Measurements from ENCODE around the gene COA1. TPM values are rescaled to one million over a fixed set of nuclear protein-coding genes. Genes with fewer than 3 reads are reported as not detected.

The COA1 gene
- total RNA-seq, 3 donors from 2014 or later (not counting 1 experiment from before 2014, with no cell fraction given) = 55.0 to 85.3 (median 69.5) TPM

DNA sequence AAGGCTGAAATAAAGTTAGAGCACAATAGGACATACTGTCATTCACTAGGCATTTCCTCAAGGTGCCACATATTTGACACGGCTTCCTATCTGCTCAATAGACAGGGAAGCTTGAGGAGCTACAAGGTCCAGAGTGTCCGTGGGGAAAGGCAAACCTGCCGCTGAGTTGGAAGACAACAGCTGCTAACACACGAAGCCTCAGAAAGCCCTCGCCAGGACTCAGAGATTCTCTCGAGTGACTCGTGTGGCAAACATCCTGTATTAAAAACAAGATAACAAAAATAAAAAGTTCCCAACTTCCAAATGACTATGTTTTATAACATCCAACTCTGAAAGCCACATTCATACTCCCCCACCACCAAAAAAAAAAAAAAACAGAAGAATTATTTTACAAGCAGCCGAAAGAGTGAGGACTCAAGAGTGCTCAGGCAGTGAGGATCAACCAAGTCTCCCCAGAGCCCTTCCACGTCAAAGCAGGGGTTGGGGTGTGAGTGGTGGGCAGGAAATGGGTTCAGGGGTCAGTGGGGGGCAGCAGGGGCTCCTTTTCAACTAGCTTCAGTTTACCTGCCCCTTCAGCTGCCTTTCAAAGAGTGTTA, 78.8 kb downstream of the COA1 start:
- H3K4me3 Mint-ChIP-seq = peak overlapping the region; percentile 80
- TF ChIP-seq, protein P1, sequence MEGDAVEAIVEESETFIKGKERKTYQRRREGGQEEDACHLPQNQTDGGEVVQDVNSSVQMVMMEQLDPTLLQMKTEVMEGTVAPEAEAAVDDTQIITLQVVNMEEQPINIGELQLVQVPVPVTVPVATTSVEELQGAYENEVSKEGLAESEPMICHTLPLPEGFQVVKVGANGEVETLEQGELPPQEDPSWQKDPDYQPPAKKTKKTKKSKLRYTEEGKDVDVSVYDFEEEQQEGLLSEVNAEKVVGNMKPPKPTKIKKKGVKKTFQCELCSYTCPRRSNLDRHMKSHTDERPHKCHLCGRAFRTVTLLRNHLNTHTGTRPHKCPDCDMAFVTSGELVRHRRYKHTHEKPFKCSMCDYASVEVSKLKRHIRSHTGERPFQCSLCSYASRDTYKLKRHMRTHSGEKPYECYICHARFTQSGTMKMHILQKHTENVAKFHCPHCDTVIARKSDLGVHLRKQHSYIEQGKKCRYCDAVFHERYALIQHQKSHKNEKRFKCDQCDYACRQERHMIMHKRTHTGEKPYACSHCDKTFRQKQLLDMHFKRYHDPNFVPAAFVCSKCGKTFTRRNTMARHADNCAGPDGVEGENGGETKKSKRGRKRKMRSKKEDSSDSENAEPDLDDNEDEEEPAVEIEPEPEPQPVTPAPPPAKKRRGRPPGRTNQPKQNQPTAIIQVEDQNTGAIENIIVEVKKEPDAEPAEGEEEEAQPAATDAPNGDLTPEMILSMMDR (IDR thresholded peaks at IDR 0.05) = no peak
- 7% methylated on average over 9 of the region's 9 CpGs for WGBS (ENCODE audit: insufficient coverage)
- peak in 1 of 2 donors; percentile 62 for DNase-seq
- Histone ChIP-seq H3K4me3 (ENCODE audit: low read length) (peak overlapping the region; percentile 35), H3K9me3 (ENCODE audit: control insufficient read depth, insufficient read depth, low read length) (no peaks in the 10 kb centered on the region), H3K36me3 (ENCODE audit: control insufficient read depth, insufficient read depth, low read length) (peaks cover 2% of the 10 kb centered on the region), H3K27ac (ENCODE audit: low read length) (peak overlapping the region; percentile 97), H3K4me1 (ENCODE audit: control insufficient read depth, insufficient read depth, low read length) (peaks cover 80% of the 10 kb centered on the region), H3K27me3 (ENCODE audit: control insufficient read depth, insufficient read depth, low read length) (no peaks in the 10 kb centered on the region)
- intact Hi-C loops (cut with micrococcal nuclease) = no loop called here
- no peak for ATAC-seq
- H3K27ac Mint-ChIP-seq = peak overlapping the region; percentile 90 to 99
- H3K9me3 Mint-ChIP-seq = no peaks in the 10 kb centered on the region
- H3K27me3 Mint-ChIP-seq (ENCODE audit: low read depth in 2 of 2) = no peaks in the 10 kb centered on the region
- H3K36me3 Mint-ChIP-seq = peaks cover 7% of the 10 kb centered on the region
- H3K4me1 Mint-ChIP-seq = peaks cover 80 to 87% of the 10 kb centered on the region in 2 donors

GRCh38 chr7:43649755-43650274, 79.5 kb downstream of the COA1 start:
- intact Hi-C loops (cut with micrococcal nuclease) = loop anchor here (1.0 to 5.0 kb wide), 4 partner anchors 25 to 64 kb away; no protein-coding TSS in a partner anchor
- peaks cover 7% of the 10 kb centered on the region for H3K36me3 Mint-ChIP-seq
- no peaks in the 10 kb centered on the region for H3K27me3 Mint-ChIP-seq (ENCODE audit: low read depth in 2 of 2)
- ATAC-seq (peak; percentile 61 to 82 (median 75)), DNase-seq (peak; percentile 55 to 91)
- H3K9me3 Mint-ChIP-seq = no peaks in the 10 kb centered on the region
- WGBS (ENCODE audit: insufficient coverage) = 0% methylated on average over 4 of the region's 4 CpGs
- peak overlapping the region; percentile 97 for H3K27ac ChIP-seq (ENCODE audit: low read length)
- H3K4me1 Mint-ChIP-seq = peaks cover 86 to 92% of the 10 kb centered on the region in 2 donors
- no peaks in the 10 kb centered on the region for H3K9me3 ChIP-seq (ENCODE audit: control insufficient read depth, insufficient read depth, low read length)
- peaks cover 2% of the 10 kb centered on the region for H3K36me3 ChIP-seq (ENCODE audit: control insufficient read depth, insufficient read depth, low read length)
- peak overlapping the region; percentile 90 to 99 for H3K27ac Mint-ChIP-seq
- no peaks in the 10 kb centered on the region for H3K27me3 ChIP-seq (ENCODE audit: control insufficient read depth, insufficient read depth, low read length)
- H3K4me3 Mint-ChIP-seq = peak overlapping the region; percentile 80
- peak overlapping the region; percentile 35 for H3K4me3 ChIP-seq (ENCODE audit: low read length)
- TF ChIP-seq, protein P1 (IDR thresholded peaks at IDR 0.05) = no peak
- peaks cover 87% of the 10 kb centered on the region for H3K4me1 ChIP-seq (ENCODE audit: control insufficient read depth, insufficient read depth, low read length)

DNA sequence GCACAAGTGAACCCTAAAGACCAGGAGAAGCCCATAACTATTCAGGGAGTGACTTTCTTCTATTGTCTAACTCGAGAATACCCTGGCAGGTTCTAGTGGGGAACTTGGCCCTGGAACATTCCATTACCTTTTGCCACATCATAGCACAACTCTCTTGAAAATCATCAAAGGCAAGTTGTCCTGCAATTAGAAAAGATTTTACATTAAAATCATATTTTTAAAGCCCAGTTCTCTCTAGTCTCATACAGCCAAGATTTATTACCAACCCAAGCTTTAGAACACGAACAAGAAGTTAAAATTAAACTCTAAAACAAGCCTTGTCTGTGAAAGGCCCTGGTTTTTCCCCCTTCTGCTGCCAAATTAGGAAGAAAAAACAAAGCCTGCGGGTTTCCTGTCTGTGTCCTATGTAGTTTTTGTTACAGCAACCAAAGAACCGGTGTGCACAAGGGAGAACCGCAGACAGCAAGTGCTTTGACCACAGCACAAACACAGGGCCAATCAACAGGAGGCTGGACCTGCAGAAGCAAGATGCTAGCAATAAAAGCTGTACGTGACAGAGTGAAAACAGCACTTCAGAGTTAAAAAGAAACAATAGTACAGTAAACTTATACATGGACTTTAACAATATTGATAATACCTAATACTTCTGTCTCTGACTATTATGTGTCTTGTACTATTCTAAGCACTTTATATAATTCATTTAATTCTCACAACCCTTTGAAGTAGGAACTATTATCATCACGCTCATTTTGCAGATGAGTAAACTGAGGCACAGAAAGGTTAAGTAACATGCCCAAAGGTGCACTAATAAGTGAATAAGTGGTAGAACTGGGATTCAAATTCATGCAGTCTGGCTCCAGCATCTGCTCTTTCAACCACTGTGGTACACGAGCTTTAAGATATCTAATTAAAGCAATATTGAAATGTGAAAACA, 80.6 kb downstream of the COA1 start:
- WGBS (ENCODE audit: insufficient coverage) = 2% methylated on average over 7 of the region's 8 CpGs
- TF ChIP-seq, protein P1 (IDR thresholded peaks at IDR 0.05) = no peak
- peak overlapping the region; percentile 90 to 99 for H3K27ac Mint-ChIP-seq
- peak overlapping the region; percentile 97 for H3K27ac ChIP-seq (ENCODE audit: low read length)
- H3K4me3 Mint-ChIP-seq = peak overlapping the region; percentile 80
- peaks cover 87 to 93% of the 10 kb centered on the region in 2 donors for H3K4me1 Mint-ChIP-seq
- H3K4me1 ChIP-seq (ENCODE audit: control insufficient read depth, insufficient read depth, low read length) = peaks cover 93% of the 10 kb centered on the region
- H3K36me3 ChIP-seq (ENCODE audit: control insufficient read depth, insufficient read depth, low read length) = peaks cover 4% of the 10 kb centered on the region
- H3K36me3 Mint-ChIP-seq = no peaks in the 10 kb centered on the region
- no peaks in the 10 kb centered on the region for H3K27me3 ChIP-seq (ENCODE audit: control insufficient read depth, insufficient read depth, low read length)
- intact Hi-C loops (cut with micrococcal nuclease) = loop anchor here (1.0 to 5.0 kb wide), 4 partner anchors 23 to 62 kb away; no protein-coding TSS in a partner anchor
- no peaks in the 10 kb centered on the region for H3K9me3 ChIP-seq (ENCODE audit: control insufficient read depth, insufficient read depth, low read length)
- no peaks in the 10 kb centered on the region for H3K27me3 Mint-ChIP-seq (ENCODE audit: low read depth in 2 of 2)
- peak overlapping the region; percentile 10 for H3K4me3 ChIP-seq (ENCODE audit: low read length)
- H3K9me3 Mint-ChIP-seq = no peaks in the 10 kb centered on the region
- peak; percentile 41 to 75 (median 73) for ATAC-seq
- DNase-seq = peak; percentile 56 to 92

Measured in natural killer cell (primary cell).